GM21381 (cell line): ENCODE measurements around the gene TRAT1.

Source experiments
- ATAC-seq: cut with Tn5 transposase; IDR thresholded peaks from one replicate; pipeline ENCODE4 v1.9.1; 2021; ENCODE audit warnings: mild to moderate bottlenecking, moderate library complexity; ENCODE audit not compliant: unreplicated experiment

TRAT1 gene

DNA sequence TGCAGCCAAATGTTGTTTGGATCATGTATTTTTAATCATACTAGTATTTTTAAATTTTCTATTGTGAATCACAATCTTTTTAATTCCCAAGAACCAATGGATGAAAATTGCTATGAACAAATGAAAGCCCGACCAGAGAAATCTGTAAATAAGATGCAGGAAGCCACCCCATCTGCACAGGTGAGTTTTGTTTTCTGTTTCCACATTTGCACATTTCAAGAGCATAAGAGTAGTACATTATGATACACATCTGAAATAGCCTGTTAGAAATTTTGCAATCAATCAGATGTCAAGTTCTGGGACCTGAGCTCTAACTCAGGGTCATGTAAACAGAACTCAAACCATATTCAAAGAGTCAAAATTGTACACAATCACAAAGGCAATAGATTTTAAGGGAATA, 26.5 kb downstream of the TRAT1 start:
- ATAC-seq, result no peak

DNA sequence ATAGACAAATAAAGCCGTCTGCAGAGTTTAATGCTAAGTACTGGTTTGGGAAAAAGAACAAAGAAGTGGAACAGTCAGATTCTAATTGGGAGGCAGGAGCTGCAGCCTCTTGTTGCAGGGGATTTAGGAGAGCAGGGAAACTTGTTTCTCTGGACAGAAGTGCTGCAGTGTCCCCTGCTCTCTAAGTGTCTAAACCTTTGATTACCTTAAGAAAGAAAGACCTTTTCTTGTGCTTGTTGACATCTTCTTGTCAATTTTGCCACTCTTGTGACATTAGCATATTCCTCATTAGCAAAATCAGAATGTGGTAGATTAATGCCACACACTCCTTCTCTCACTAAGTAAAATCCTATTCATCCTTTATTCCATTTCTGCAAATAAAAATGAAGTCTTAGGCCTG, 38.8 kb downstream of the TRAT1 start:
- ATAC-seq, result no peak

DNA sequence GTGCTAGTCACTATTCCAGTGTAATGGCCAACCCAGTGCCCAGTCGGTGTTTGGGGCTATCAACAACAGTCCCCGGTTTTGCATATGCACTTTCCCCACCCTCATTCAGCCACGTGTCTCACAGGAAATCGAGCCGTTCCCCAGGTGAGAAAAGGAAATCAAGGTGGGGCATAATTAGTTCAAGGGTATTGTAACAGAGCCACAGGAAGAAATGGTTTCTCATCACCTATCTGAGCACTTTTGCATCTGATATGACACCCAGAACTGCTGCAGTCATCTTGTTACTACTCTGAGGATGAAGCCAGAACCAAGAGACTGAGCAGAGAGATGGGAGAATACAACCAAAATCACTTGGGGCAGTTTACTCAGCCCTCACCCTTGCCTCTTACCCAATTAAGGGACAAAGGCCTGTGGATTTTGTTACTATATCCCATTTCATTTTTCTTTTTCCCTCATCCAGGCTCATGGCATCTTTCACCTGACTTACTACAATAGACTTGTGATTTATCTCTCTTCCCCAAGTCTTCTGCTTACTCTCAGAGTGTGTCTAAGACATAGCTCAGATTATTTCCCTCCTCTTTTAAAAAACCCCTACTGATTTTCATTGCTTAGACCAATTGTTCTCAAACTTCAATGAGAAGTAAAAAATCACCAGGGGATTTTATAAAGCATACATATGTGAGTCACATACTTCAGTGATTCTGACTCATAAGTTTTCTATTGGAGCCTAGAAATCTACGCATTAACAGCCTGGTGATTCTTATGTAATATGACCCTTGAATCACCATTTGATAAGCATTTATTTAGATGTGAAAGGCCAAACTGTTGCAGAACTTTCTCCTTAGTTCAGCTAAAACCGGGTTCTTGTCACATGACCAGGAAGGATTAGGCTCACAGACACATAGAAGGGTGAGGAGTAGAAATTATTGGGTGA, 40.5 kb downstream of the TRAT1 start:
- ATAC-seq, result no peak

DNA sequence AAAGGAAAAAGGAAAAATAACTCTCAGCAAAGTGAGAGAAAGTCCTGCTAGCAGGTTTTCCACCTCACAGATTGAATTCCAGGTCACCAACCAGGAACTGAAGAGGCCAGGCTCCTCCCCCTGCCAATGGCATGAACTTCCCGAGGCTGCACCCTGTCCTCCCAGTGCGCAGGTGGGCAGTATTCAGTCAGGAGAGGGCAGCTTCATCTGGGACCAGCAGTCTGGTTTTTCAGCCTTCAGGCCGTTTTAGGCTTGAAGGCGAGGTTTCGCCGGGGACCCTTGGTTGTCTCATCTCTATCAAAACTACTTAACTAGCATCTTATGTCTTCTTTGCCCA, 41.2 kb downstream of the TRAT1 start:
- ATAC-seq, result no peak

DNA sequence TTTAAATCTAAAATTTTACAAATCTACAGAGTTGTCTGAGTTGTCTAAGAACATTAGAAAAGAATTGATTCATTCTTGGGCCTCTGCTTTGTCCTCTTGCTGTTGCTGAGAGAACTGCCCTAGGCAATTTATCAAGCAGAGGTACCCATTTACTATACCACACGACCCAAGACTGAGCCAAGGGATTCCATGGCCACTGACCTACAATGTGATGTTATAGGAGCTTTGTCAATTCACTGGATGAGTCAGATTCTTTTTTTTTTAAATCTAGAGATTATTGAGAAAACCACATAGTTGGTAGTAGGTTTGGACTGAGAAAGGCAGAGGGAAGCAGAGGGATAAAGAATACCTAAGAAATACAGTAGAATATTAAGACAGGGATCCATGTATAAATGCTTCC, 55.3 kb downstream of the TRAT1 start:
- no peak for ATAC-seq

DNA sequence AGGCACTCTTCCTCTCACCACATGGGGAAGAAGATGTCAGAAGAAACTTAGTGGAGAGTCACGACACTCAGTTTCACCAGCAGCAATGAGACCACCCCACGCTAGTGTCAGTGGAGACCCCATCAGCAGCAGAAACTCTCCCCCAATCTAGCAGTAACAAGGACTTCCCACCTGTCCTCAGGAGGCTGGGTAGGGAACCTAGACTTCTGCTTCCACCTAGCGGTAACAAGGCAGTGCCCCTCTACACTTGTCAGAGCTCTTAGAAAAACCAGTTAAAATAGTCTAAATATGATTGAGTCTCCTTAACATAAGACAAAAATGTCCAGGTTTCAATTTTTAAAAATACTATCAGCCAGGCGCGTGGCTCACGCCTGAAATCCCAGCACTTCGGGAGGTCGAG, 57.3 kb downstream of the TRAT1 start:
- no peak for ATAC-seq

DNA sequence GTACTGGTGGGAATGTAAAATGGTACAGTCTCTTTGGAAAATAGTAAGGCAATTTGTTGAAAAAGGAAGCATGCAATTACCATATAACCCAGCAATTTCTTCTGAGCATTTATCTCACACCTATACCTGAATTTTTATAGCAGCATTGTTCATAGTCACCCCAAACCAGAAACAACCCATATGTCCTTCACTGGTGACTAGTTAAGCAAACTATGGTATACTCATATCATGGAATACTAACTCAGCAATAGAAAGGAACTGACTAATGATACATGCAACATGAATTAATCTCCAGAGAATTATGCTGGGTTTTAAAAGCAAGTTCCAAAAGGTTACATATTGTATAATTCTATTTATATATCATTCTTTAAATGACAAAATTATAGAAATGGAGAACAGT, 60.2 kb downstream of the TRAT1 start:
- no peak for ATAC-seq

DNA sequence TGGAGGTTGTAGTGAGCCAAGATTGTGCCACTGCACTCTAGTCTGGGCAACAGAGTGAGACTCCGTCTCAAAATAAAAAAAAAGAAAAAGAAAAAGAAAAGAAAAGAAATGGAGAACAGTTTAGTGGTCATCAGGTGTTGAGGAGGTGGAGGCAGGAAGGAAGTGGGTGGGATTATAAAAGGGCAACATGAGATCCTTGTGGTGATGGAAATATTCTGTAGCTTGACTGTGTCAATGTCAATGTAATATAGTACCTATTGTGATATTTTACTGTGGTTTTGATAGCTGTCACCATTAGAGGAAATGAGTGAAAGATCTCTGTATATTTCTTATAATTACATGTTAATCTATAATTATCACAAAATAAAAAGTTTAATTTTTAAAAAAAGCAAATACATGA, 60.8 kb downstream of the TRAT1 start:
- ATAC-seq, result no peak

DNA sequence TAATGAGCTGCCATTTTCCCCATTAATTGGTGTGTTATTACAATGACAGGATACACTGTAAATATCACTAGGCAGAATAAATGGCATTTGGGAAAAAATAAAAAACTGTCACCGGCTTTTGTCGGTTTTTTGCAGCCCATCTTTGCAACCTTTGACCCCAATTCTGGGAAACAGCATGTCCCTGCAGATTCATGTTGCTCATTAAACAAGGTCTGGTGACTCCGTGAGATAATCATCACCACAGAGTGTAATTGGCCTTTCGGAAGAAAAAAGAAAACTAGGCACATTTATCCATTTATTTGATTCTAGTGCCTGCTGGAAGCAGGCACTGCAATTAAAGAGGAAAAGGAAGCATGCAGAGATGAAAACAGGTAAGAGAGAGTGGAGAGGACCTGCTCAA, 64.5 kb downstream of the TRAT1 start:
- ATAC-seq, result no peak

DNA sequence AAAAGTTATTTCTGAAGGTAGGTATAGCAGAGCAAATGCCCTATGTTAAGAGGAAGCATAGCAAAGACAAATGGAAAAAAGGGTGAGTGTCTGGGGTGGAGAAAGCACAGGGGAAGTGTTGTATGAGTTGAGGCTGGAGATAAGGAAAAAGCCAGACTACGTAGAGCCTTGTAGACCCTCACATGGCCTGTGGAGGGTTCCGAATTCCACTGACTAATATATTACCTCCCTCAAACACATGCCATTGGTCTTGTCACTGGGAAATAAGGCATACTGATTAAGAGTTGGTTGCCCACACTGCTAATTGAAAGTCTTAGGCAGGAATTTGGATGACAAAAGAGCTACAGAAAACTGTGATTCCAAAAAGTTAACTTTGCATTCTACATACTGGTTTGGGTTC, 65.2 kb downstream of the TRAT1 start:
- ATAC-seq, result no peak

DNA sequence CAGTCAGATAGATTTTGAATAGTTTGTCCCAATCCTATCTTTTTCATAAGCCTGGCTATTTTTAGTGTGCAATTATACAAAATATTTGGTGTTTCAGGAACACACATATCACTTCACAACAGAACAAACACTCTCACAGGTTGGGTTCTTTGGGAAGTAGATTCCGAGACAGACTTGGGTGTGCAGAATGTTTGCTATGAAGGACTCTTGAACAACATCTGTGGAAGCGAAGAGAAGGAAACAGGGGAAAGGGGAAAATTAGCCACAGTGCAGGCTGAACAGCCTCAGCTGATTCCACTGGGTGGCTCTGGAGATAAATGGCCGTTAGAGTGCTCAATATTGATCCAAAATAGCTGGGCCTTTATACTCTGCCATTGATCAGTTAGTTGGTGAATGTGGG, 69.2 kb downstream of the TRAT1 start:
- ATAC-seq, result no peak

DNA sequence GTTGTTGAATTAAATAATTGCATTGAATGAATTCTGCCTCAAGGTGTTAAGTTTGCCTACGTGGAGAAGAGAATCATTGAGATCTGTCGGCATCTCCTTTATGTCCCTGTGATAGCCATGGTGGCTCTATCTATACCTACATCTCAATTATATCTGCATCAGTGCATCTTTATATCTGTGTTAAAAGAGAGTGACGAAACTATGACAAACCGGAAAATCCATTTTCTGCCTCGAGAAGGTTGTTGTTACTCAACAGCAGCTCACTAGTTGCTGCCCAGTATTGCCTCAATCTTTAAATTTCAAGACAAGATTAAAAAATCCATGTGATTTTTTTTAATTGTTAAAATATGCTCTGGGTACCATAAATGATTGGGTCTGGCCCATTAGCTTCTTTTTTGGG, 72.4 kb downstream of the TRAT1 start:
- no peak for ATAC-seq

DNA sequence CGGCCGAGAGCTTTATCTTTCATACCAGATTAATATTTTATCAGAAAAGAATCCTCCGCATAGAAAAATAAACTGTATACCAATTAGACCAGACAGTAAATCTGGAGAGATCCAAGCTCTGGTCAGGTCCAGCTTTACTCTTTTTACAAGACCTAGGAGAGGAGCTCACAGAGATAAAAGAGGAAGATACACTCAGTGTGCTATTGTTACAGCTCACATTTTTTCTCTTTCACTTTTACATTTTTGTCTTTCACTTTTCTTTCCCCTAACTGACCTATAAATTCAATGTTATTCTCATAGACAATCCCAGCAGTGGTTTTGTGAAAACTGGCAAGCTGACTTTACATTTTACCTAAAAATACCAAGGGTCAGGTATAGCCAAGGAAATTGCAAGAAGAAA, 75.3 kb downstream of the TRAT1 start:
- ATAC-seq, result peak; percentile 64

DNA sequence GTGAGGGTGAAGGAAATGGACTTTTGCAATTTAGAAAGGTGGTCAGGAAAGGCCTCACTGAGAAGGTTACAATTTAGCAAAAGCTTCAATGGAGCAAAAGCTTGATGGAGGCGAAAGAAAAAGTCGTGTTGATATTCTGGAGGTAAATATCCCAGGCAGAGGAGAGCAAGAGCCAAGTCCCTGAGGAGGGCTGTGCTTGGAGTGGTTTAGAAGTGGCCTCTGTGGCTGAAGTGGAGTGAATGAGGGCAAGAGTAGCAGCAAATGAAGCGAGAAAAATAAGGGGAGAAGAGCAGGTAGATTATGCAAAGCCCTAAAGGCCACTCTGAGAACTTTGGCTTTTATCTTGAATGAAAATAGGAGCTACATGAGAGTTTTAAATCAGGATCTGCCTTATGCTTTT, 76.9 kb downstream of the TRAT1 start:
- ATAC-seq, result no peak
